Skin of body (tissue), 2 donors: Measurements from ENCODE around the gene EXOC2. TPM values are rescaled to one million over a fixed set of nuclear protein-coding genes. Genes with fewer than 3 reads are reported as not detected.

Experiments used
- DNase-seq: peaks from one replicate; lab custom pipeline; 2025; lab: John Stamatoyannopoulos, UW
- total RNA-seq: library from RNA; depleted of rRNA; stranded (reverse); fragments of >200 nt; gene quantifications from one replicate; pipeline ENCODE4 v1.2.3, GENCODE V29; 2014

Gene EXOC2
- total RNA-seq, 1 donor from 2014 or later = 21.3 TPM

- no peak for DNase-seq
These were observed 246.2 kb downstream of the EXOC2 start for GRCh38 chr6:446418-447366.

DNA sequence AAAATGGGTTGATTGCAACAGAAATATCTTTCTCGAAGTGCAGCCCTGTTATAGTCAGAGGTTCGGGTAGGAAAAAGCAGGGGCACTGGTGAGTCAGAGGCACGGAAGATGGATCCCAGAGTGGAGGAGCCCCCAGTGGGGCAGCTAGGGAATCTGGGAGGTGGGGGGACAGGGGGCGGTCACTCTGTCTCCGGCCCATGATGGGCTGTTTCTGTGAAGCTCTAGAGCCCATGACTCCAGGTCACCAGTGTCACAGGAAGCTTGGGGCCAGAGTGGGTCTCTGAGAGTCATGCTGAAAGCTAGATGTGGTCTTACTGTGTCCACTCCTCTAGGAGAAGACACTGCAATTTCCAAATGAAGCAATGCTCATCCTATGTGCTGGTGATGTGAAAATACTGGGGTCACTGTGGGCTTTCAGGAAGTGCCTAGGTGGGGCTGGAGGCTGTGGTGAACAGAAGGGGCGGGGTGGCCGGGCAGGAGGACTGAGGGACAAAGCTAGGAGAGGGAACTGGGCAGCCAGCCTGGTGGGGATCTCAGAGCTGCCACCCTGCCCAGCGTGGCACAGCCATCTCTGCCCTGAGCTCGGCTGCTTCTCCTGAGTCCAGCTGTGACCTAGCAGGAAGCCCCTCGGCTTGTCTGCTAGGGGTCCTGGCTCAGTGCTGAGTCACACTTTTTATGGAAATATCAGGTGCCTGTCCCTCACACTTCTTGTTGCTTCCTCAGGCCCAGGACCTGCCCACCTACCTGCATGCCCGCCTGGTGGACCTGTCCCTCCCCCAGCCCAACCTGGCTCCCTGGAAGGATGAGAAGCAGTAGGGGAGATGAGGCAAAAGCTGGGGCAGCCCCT is 247.1 kb downstream of the EXOC2 start:
- DNase-seq = no peak

- DNase-seq = no peak
These were observed 248.2 kb downstream of the EXOC2 start for GRCh38 chr6:444653-445275.

DNA sequence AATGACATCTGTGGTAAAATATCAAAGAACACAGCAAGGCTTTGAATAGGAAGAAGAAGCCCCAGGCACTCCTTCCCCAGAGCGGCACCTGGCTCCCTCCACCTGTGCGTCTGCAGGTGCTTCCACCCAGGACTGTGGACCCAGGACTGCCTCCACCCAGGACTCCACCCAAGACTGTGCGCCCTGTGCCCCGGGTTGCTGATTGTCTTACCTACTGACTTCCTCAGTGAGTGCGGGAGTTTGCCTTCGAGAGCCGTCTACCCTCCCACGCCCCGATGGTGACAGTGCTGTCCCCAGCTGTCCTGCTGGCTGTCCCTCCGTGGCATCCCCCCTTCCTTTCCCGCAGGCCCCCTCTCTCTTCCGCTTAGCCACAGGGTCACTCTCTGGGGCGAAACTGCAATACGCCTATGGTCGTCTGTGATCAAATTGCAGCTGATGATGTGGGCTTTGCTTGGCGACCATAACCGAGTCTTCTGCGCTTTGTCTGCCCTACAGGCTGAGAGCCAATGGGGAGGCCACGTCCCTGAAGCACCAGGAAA is 249.2 kb downstream of the EXOC2 start:
- DNase-seq = no peak

GRCh38 chr6:441126-441920 is 251.6 kb downstream of the EXOC2 start:
- no peak for DNase-seq

DNA sequence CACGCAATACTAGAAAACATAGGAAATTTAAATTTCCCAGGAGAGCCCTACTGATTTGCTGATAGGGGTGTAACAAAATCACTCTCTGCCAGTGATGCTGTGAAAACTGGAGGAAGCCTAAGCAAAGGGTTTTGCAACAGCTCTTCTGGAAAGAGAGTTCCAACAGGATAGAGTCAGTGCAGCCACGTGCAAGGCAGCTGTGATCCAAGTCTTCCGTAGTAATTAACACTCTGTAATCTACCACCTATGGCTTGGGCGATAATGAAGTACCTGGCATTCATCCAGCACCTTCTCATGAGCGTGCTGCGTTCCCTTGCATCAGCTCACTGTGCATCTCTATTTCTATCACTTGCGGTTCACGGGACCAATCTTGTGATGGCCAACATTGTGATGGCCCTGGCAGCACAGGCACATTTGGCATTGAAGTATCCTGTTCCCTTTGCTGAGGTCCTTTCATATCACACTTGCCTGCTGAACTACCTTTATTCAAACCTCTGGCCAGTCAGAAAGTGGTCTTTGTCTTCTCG is 253.2 kb downstream of the EXOC2 start:
- peak; percentile 67 for DNase-seq

GRCh38 chr6:438634-439170 is 254.2 kb downstream of the EXOC2 start:
- no peak for DNase-seq

DNA sequence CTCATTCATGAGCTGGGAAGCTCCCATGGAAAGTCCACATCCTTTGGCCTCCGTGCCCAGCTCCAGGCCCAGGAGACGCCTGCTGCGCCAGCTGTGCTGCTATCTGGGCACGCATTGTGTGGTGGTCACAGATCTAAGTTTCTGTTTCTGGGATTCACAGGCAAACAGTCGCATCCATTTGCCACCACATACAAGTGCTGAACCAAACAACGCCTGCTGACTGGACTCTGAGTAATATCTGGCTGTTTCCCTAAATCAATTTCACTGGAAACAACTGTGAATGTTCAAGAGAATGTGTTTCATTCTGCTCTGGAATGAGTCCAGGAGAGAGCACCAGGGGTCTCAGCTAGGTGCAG is 255.9 kb downstream of the EXOC2 start:
- no peak for DNase-seq

GRCh38 chr6:436308-437036 is 256.5 kb downstream of the EXOC2 start:
- peak; percentile 84 for DNase-seq

DNA sequence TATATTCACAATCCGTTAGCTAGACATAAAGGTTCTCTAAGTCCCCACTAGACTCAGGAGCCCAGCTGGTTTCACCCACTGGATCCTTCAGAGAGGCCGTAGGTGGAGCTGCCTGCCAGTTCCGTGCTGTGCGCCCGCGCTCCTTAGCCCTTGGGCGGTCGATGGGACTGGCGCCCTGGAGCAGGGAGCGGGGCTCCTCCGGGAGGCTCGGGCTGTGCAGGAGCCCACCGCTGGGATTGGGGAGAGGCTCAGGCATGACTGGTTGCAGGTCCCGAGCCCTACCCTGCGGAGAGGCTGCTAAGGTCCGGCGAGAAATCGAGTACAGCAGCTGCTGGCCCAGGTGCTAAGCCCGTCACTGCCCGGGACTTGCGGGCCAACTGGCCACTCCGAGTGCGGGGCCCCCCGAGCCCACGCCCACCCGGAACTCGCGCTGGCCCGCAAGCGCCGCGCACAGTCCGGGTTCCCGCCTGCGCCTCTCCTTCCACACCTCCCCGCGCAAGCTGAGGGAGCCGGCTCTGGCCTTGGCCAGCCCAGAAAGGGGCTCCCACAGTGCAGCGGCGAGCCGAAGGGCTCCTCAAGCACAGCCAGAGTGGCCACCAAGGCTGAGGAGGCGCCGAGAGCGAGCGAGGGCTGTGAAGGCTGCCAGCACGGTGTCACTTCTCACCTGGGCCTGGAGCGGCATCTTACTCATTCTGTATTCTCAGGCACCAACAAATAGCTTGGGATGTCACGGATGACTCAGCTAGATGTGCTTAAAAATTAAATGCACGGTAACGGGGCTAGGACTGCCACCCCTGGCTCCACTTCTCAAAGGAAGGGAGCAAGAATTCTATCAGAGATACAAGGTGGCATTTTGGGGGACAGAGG is 257.3 kb downstream of the EXOC2 start:
- DNase-seq = no peak

Other genes with a start within 250 kb of the EXOC2 start
- 1.1 TPM for gene HUS1B, start 36.0 kb downstream of the EXOC2 start, total RNA-seq